GM19452 (cell line): Measurements from ENCODE around the gene SLC45A2.

Source experiments
- ATAC-seq: cut with Tn5 transposase; IDR thresholded peaks from one replicate; pipeline ENCODE4 v1.9.1; 2021; ENCODE audit not compliant: unreplicated experiment

The SLC45A2 gene

DNA sequence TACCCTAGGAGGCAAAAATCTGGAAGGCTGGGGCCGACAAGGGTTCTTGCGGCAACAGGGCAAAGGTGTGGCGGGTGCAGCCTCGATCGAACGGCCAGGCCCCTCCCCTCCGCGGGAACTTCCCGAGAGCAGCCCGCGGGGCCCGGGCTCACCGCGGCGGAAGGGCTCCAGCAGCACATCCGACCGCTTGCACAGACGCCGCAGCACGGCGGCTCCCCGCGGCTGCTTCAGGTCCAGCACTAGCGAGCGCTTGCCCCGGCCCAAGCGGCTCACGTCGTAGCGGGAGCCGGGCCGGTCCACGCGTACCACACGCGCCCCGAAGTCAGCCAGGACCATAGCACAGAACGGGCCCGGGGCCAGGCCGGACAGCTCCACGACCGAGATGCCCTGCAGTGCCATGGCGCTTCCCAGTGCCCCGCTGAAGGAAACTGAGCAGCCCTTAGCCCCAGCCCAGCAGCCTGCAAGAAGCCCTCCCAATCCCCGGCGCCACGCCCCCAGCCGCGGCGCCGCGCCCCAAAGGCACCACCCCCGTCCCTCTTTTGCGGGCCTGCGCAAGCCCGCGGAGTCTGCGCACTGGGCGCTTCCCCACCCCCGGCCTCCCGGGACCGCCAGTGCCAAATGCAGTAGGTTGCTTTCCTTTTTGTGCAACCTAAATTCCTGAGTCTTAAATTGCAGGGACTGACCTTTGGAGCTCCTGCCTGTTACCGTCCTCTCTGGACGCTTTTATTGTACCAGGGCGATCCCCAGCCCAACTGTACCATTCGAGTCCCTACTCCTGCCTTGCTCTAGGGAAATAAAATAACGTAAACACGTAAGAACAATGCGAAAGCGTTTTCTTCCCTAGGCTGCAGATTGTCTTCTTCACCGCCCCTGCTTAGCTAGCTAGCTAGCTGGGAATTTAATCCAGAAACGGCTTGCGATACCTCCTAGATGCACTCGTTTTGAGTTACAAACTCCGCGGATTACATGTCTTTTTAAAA is 23.4 kb upstream of the SLC45A2 start, which contains the start of gene AMACR:
Gene AMACR (minus strand): TSS at position 430 of the 980 bp plus-strand sequence. CDS start 31 bp downstream, at position 399.
- ATAC-seq = peak; percentile 91

- ATAC-seq = no peak
Measured at GRCh38 chr5:34007201-34007620, 22.7 kb upstream of the SLC45A2 start.

DNA sequence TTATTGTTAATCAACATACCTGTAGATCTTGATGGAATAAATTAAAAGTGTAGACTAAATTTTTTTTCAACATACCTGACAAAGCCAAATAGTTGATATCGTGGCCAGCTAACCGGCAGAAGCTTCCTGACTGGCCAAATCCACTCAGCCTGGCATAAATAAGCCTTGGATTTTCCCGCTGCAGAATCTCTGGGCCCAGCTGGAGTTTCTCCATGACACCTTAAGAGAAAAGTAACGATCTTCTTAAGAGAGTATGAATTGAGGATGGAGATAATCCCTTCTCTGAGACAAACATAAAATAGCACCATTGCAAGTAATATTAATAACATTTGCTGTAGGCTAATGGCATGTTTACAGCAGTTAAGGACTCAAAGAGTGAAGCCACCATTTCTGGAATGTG is 21.2 kb upstream of the SLC45A2 start:
- ATAC-seq = no peak

DNA sequence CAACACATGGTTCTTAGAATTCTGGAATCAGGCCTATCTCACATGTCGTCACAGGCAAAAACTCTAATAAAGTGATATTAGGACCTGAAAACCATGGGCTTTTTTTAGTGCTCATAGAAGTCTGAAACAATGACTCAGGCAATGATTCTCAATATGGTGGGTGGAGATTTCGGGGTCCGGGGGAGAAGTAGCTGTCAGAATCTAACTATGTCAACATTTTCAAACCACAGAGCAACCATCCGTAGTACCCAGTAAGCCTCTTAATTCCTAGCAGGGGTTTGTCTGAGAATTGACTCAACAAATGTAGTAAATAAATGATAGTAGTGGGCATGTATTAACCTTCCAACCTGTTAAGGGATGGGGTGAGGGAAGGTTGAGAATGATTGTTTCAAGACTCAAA is 20.7 kb upstream of the SLC45A2 start:
- ATAC-seq = no peak

GRCh38 chr5:34003941-34004340 is 19.4 kb upstream of the SLC45A2 start:
- no peak for ATAC-seq

DNA sequence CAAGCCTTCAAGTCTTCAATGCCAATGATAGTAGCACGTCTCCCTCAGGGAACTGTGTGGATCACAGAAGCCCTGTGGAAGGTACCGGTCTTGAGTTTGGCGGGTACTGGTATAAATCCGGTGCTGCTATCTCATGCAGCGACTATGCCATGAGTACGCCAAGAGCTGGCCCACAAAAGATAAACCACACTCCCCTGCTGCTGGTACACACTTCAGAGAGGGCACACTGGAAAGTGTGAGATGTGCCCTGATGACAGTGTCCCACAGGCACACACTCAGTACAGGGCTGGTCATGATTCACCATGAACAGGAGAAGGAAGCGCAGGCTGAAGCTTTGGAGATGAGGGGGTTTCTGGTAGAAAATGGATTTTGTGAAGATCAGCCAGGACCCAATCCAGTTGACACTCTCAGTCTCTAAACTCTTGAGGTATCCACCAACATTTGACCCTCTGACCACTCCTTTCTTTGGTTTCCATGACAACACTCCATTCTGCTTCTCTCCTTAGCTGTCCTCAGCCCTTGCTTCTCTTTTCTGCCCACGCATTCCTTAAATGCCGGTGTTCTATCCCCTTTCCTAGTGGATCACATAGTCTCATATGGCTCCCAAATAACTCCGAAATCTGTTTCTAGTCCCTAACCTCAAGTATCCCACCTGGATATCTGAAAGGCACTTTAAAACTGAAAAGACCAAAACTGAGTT is 18.3 kb upstream of the SLC45A2 start:
- ATAC-seq = no peak

DNA sequence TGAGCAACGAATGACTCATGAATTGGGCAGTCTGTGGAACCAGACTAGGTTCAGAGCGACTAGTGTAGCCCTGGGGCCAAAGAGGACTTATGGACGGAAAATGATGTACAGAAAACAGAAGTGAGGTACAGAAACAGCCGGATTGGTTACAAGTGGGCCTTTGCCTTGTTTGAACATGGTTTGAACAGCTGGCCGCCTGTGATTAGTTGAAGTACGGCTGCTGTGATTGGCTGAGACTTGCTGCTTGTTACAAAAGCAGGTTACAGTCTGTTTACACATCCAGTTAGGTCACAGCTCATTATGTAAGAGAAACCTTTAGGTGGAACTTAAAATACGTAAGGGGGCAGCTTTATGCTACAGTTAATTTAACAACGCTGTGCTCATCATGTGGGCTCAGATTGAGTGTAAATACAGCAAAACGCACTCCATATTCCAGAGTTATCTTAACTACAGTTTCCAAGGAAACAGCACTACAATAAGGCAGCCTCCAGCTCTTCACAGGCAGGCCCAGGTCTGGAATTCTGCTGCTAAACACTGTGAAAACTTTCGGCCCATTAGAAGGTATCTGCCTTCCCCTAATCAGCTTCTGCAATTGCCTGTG is 16.8 kb upstream of the SLC45A2 start:
- no peak for ATAC-seq

GRCh38 chr5:33999978-34000377 is 15.5 kb upstream of the SLC45A2 start:
- no peak for ATAC-seq

GRCh38 chr5:33997331-33997983 is 13.0 kb upstream of the SLC45A2 start:
- peak; percentile 75 for ATAC-seq

- no peak for ATAC-seq
Measured at GRCh38 chr5:33995865-33996264, 11.4 kb upstream of the SLC45A2 start.

DNA sequence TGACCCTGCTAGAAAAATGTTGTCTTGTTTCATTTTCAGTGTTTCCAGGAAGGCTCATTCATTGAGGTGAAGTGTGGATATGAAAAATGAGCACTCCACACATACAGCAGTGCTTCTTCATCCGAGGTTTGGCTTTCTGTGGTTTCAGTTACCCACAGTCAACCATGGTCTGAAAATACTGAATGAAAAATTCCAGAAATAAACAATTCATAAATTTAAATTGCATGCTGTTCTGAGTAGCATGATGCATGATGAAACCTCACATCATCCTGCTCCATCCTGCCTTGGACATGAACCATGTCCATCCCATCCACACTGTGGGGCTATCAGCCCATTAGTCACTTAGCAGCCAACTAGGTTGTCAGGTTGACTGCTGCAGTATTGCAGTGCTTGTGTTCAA is 10.4 kb upstream of the SLC45A2 start:
- no peak for ATAC-seq

DNA sequence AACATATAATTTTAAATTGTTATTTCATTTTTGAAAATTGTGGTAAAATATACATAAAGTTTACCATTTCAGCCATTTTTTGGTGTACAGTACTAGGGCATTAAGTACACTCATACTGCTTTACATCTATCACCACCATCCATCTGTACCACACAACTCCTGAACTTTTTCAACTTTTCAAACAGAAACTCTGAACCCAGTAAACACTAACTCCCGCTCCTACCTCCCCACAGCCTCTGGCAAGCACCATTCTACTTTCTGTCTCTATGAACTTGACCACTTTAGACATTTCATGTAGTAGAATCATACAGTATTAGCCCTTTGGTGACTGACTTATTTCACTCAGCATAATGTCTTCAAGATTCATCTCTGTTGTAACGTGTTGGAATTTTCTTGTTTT is 8.4 kb upstream of the SLC45A2 start:
- no peak for ATAC-seq

DNA sequence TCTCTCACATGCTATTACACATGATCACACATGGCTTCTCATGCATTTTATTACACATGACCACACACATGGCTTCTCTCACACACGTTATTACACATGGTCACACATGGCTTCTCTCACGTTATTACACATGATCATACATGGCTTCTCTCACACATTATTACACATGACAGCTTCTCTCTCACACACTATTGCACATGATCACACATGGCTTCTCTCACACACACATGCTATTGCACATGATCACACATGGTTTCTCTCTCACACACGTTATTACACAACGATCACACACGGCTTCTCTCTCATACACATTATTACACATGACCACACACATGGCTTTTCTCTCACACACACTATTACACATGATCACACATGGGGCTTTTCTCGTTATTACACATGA is 954 bp upstream of the SLC45A2 start:
- ATAC-seq = no peak

DNA sequence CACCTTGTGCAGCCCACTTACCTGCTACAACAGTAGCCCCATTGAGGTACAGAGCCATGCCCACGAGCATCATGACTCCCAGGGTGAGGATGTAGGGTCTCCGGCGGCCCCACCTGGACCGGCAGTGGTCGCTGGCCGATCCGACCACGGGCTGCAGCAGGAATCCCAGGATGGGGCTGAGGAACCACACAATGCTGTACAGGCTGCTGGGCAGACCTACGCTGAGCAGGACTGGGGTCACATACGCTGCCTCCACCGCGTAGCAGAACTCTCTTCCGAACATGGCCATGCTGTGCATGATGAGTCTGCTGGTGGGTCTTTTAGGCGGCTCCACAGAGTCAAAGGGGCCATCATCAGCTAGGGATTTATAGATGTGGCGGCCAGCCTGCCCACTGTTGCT is 315 bp downstream of the SLC45A2 start:
- ATAC-seq = no peak

DNA sequence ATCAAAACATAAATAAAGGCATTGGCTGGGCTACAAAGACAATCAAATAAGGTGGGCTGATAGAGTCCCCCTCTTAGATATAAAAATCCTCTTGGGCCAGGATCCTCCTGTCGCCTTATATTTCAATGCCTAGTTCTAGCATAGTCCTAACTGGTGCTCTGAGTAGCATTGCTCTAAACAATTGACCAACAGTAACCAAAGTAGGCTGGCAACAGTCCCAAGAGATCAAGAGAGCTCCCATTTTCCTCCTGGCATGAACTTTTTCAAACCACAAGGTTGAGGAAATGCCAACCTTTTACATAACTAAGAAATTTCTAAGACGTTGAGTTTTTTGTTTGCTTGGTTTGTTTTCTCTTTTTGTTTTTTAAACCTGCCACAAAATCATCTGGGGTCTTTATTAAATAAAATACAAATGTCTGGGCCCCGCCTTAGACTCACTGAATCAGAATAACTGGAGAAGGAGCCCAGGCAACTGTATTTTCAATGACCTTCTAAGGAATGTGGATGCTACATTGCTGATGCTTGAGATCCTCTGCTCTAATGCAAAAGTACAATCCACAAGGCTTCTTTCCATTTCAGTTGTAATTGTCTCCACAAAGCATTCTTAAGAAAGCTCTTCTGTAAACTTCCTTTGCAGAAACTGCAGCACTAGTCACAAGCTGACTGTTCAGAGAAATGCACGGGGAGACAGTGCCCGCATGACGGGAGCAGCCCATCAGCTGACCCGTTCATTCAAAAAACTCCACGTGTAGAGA is 2.9 kb downstream of the SLC45A2 start:
- ATAC-seq = no peak

GRCh38 chr5:33980030-33980429 is 4.5 kb downstream of the SLC45A2 start:
- ATAC-seq = no peak

DNA sequence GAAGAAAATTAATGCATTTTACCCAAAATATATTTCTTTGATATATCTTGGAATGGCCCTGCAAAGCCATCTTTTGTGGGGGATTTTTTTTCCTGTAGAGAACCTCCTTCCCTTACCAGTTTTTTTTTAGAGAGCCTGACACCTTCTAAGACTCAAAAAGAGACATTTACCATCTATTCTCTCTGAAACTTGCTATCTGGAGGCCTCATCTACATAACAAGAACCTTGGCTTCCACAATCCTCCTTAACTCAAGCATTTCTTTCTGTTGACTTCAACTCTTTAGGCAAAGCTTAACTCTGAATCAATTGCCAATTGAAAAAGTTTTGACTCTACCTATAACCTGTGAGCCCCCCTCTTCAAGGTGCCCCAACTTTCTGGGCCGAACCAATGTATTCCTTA is 6.2 kb downstream of the SLC45A2 start:
- no peak for ATAC-seq

- ATAC-seq = no peak
Measured at GRCh38 chr5:33976307-33976706, 8.2 kb downstream of the SLC45A2 start.

GRCh38 chr5:33975852-33976251 is 8.6 kb downstream of the SLC45A2 start:
- ATAC-seq = no peak

DNA sequence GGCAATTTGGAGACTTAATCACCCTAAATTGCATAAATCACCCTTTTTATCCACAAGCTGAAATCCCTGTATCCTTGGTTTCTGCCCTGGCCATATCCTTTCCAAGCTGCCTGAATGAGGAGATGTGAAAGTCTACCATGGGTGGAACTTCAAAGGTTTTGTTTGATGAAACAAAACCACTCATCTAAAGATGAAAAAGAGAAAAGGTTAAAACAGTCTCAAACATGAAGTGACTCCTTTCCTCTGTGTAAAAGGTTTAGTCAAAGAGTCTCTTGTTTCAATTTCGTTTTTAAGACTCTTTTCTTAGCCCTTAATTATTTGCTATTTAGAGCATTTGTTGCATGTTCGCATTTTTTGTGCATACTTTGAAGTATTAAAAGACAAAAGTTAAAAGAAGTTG is 11.2 kb downstream of the SLC45A2 start:
- no peak for ATAC-seq
